ENCODE data around the gene CDH5. TPM values are rescaled to one million over a fixed set of nuclear protein-coding genes. Genes with fewer than 3 reads are reported as not detected.

CDH5 gene
- total RNA-seq, 1 experiment from 2014 or later = 0.26 TPM

DNA sequence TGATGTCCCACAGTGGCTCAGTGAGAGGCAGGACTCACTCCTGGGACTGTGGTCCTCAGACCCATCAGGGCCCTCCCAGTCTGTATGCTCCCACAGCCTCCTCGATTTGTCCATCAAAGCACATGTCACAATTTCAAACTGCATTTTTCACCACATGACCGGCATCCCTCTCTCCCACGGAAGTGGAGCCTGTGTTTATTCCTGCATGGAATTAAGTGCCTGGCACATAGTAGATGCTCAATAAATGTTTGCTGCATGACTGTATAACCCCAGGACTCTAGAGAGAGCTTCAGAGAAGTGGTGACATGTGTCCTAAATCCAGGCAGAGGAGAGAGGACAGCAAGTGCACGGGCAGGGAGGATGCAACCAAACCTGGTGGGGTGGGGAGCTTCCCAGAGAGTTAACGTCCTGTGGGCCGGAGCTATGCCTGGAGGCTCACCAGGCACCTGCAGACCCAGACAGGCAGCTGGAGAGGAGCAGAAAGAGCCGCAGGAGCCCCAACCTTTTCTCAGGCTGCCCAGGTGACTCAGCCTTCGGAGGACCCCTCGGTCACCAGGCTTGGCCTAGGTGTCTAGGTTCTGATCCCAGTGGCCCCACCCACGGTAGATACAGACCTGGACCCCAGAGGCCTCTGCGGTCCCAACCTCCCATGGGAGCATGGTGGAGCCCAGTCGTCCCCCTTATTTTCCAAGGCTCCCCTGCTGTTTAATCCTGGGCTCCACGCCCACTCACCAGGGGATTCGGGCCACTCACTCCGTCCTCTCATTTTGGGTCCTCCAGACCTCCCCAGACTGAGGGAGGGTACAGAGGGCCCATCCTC lies 5.8 kb downstream of the CDH5 start:
- POLR2A ChIA-PET (ENCODE audit: low non-redundant PET) = no interaction called here
- Histone ChIP-seq H3K4me3 (ENCODE audit: low read depth, low read length, poor library complexity, severe bottlenecking) (no peak overlapping the region), H3K27ac (ENCODE audit: low read depth, low read length, poor library complexity, severe bottlenecking) (no peak overlapping the region), H3K4me1 (ENCODE audit: insufficient read depth, low read length, poor library complexity, severe bottlenecking) (no peaks in the 10 kb centered on the region), H3K27me3 (replicated peaks; ENCODE audit: insufficient read depth, low read depth, low read length, poor library complexity) (no peaks in the 10 kb centered on the region), H3K9me3 (ENCODE audit: low read depth, low read length, poor library complexity, severe bottlenecking) (no peaks in the 10 kb centered on the region), H3K36me3 (ENCODE audit: insufficient read depth, low read length, poor library complexity, severe bottlenecking) (no peaks in the 10 kb centered on the region)
- no TSS peak for BruUV-seq (replicated peaks)
- intact Hi-C loops (cut with micrococcal nuclease; ENCODE audit: unreplicated experiment) = no loop called here
- CTCF ChIA-PET = no interaction called here
- TF ChIP-seq EZH2 (IDR thresholded peaks at IDR 0.05; ENCODE audit: borderline replicate concordance, low read depth, low read length, poor library complexity, severe bottlenecking) (no peak), CTCF (conservative IDR thresholded peaks at IDR 0.05; ENCODE audit: low read depth, low read length) (no peak)
- DNase-seq (ENCODE audit: low spot score) = no peak

DNA sequence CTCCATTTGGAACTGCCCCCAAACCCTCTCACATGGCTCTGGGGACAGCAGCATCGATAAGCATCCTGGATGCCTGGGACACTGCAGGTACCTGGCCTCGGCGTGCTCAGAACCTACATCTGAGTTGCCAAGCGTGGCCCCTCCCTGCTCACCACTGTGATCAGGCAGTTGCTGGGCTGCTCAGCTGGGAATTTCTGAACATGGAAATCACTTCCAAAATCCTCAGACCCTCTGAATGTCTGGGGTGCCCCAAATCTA lies 6.3 kb downstream of the CDH5 start:
- no peak overlapping the region for H3K4me3 ChIP-seq (ENCODE audit: low read depth, low read length, poor library complexity, severe bottlenecking)
- no peaks in the 10 kb centered on the region for H3K36me3 ChIP-seq (ENCODE audit: insufficient read depth, low read length, poor library complexity, severe bottlenecking)
- intact Hi-C loops (cut with micrococcal nuclease; ENCODE audit: unreplicated experiment) = no loop called here
- no peaks in the 10 kb centered on the region for H3K27me3 ChIP-seq (replicated peaks; ENCODE audit: insufficient read depth, low read depth, low read length, poor library complexity)
- H3K27ac ChIP-seq (ENCODE audit: low read depth, low read length, poor library complexity, severe bottlenecking) = no peak overlapping the region
- TF ChIP-seq CTCF (conservative IDR thresholded peaks at IDR 0.05; ENCODE audit: low read depth, low read length) (no peak), EZH2 (IDR thresholded peaks at IDR 0.05; ENCODE audit: borderline replicate concordance, low read depth, low read length, poor library complexity, severe bottlenecking) (no peak)
- POLR2A ChIA-PET (ENCODE audit: low non-redundant PET) = no interaction called here
- CTCF ChIA-PET = no interaction called here
- no TSS peak for BruUV-seq (replicated peaks)
- no peaks in the 10 kb centered on the region for H3K4me1 ChIP-seq (ENCODE audit: insufficient read depth, low read length, poor library complexity, severe bottlenecking)
- DNase-seq (ENCODE audit: low spot score) = no peak
- no peaks in the 10 kb centered on the region for H3K9me3 ChIP-seq (ENCODE audit: low read depth, low read length, poor library complexity, severe bottlenecking)

DNA sequence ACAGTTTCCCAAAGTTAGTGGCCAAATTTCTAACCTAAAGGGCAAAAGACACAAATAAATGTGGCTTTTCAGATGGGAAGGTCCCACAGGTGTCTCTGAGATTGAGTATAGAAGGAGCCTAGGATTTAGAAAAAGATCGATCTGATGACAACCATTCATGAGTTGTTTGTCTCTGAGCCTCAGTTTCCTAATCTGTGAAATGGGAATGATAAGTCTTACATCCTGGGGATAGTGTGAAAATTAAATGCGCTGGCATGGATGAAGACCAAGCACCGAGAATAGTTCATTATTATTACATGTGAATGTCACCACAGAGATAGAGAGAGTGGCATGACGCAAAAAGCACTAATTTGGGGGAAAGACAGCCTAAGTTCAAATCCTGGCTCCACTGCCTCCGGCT lies 7.2 kb downstream of the CDH5 start:
- DNase-seq (ENCODE audit: low spot score) = no peak
- Histone ChIP-seq H3K36me3 (ENCODE audit: insufficient read depth, low read length, poor library complexity, severe bottlenecking) (no peaks in the 10 kb centered on the region), H3K4me3 (ENCODE audit: low read depth, low read length, poor library complexity, severe bottlenecking) (no peak overlapping the region), H3K27ac (ENCODE audit: low read depth, low read length, poor library complexity, severe bottlenecking) (no peak overlapping the region), H3K27me3 (replicated peaks; ENCODE audit: insufficient read depth, low read depth, low read length, poor library complexity) (no peaks in the 10 kb centered on the region), H3K9me3 (ENCODE audit: low read depth, low read length, poor library complexity, severe bottlenecking) (no peaks in the 10 kb centered on the region), H3K4me1 (ENCODE audit: insufficient read depth, low read length, poor library complexity, severe bottlenecking) (no peaks in the 10 kb centered on the region)
- intact Hi-C loops (cut with micrococcal nuclease; ENCODE audit: unreplicated experiment) = no loop called here
- ChIA-PET POLR2A (ENCODE audit: low non-redundant PET) (no interaction called here), CTCF (interaction anchor here (0.7 kb wide), 2 partner anchors 33 to 233 kb away, joined by 3 to 9 read pairs; no protein-coding TSS in a partner anchor)
- TF ChIP-seq CTCF (conservative IDR thresholded peaks at IDR 0.05; ENCODE audit: low read depth, low read length) (no peak), EZH2 (IDR thresholded peaks at IDR 0.05; ENCODE audit: borderline replicate concordance, low read depth, low read length, poor library complexity, severe bottlenecking) (no peak)
- BruUV-seq (replicated peaks) = no TSS peak

Data from A673 (cell line).